H9 (cell line): Measurements from ENCODE around the gene ATP8A1. TPM values are rescaled to one million over a fixed set of nuclear protein-coding genes. Genes with fewer than 3 reads are reported as not detected.

Experiments
- DNase-seq: peaks from one replicate; pipeline ENCODE4 v3.0.0-alpha.2; 2017
- H2AFZ ChIP-seq: one replicate; pipeline ENCODE4 v1.6.1; 2013; ENCODE audit warnings: mild to moderate bottlenecking, low read length, control low read depth, moderate library complexity
- H2AK5ac ChIP-seq: 2 replicates; pipeline ENCODE4 v1.6.1; 2013; ENCODE audit warnings: low read length, control low read depth, mixed read lengths; ENCODE audit not compliant: insufficient read length
- H2BK120ac ChIP-seq: one replicate; pipeline ENCODE4 v1.6.1; 2013; ENCODE audit warnings: low read depth, mild to moderate bottlenecking, low read length, control low read depth, inconsistent platforms; ENCODE audit not compliant: poor library complexity, severe bottlenecking
- H2BK12ac ChIP-seq: 2 replicates; pipeline ENCODE4 v1.6.1; 2013; ENCODE audit warnings: low read length, control low read depth, mixed read lengths, low read depth; ENCODE audit not compliant: insufficient read length
- H2BK15ac ChIP-seq: 2 replicates; pipeline ENCODE4 v1.6.1; 2013; ENCODE audit warnings: low read depth, low read length, control low read depth
- H2BK20ac ChIP-seq: one replicate; pipeline ENCODE4 v1.6.1; 2013; ENCODE audit warnings: low read depth, mild to moderate bottlenecking, low read length, control low read depth, inconsistent platforms; ENCODE audit not compliant: poor library complexity, severe bottlenecking
- H2BK5ac ChIP-seq: 2 replicates; pipeline ENCODE4 v1.6.1; 2013; ENCODE audit warnings: low read length, control low read depth, mixed read lengths; ENCODE audit not compliant: insufficient read length
- H3K14ac ChIP-seq: 2 replicates; pipeline ENCODE4 v1.6.1; 2013; ENCODE audit warnings: low read length, control low read depth; ENCODE audit not compliant: insufficient read depth
- H3K18ac ChIP-seq: 2 replicates; pipeline ENCODE4 v1.6.1; 2013; ENCODE audit warnings: low read depth, mild to moderate bottlenecking, mixed read lengths, low read length, control low read depth; ENCODE audit not compliant: insufficient read length
- H3K23ac ChIP-seq: 2 replicates; pipeline ENCODE4 v1.6.1; 2013; ENCODE audit warnings: low read length, control low read depth, mixed read lengths, low read depth; ENCODE audit not compliant: insufficient read length
- H3K23me2 ChIP-seq: 2 replicates; pipeline ENCODE4 v1.6.1; 2013; ENCODE audit warnings: low read depth, mild to moderate bottlenecking, mixed read lengths, low read length, control low read depth; ENCODE audit not compliant: insufficient read length, poor library complexity, severe bottlenecking
- H3K27ac ChIP-seq: 2 replicates; pipeline ENCODE4 v1.5.1; 2013; ENCODE audit warnings: low read length, control low read depth, mixed read lengths, low read depth; ENCODE audit not compliant: insufficient read length
- H3K27me3 ChIP-seq: 2 replicates; pipeline ENCODE4 v1.6.1; 2013; ENCODE audit warnings: low read length, control low read depth, inconsistent platforms; ENCODE audit not compliant: insufficient read depth
- H3K4ac ChIP-seq: 2 replicates; pipeline ENCODE4 v1.6.1; 2013; ENCODE audit warnings: low read depth, mild to moderate bottlenecking, control low read depth, inconsistent platforms, low read length, moderate library complexity
- H3K4me1 ChIP-seq: 2 replicates; pipeline ENCODE4 v1.6.1; 2013; ENCODE audit warnings: low read length, control low read depth, inconsistent platforms; ENCODE audit not compliant: insufficient read depth
- H3K4me2 ChIP-seq: 2 replicates; pipeline ENCODE4 v1.6.1; 2013; ENCODE audit warnings: low read length, control low read depth, mixed read lengths; ENCODE audit not compliant: insufficient read length, insufficient read depth
- H3K56ac ChIP-seq: 2 replicates; pipeline ENCODE4 v1.6.1; 2013; ENCODE audit warnings: low read depth, mild to moderate bottlenecking, mixed read lengths, low read length, control low read depth; ENCODE audit not compliant: insufficient read length
- H3K79me1 ChIP-seq: 2 replicates; pipeline ENCODE4 v1.6.1; 2013; ENCODE audit warnings: low read depth, mild to moderate bottlenecking, moderate library complexity, low read length, control low read depth, inconsistent platforms; ENCODE audit not compliant: insufficient read depth, poor library complexity, severe bottlenecking
- H3K79me2 ChIP-seq: 2 replicates; pipeline ENCODE4 v1.6.1; 2013; ENCODE audit warnings: low read length, control low read depth, inconsistent platforms; ENCODE audit not compliant: insufficient read depth
- H3K9ac ChIP-seq: 2 replicates; pipeline ENCODE4 v1.6.1; 2013; ENCODE audit warnings: low read length, control low read depth, mixed read lengths; ENCODE audit not compliant: insufficient read length; ENCODE audit errors: extremely low read depth
- H3K9me3 ChIP-seq: one replicate; pipeline ENCODE4 v1.6.1; 2013; ENCODE audit warnings: low read depth, low read length, inconsistent platforms; ENCODE audit not compliant: control insufficient read depth
- H3T11ph ChIP-seq: one replicate; pipeline ENCODE4 v1.6.1; 2013; ENCODE audit warnings: mild to moderate bottlenecking, low read length, control low read depth, inconsistent platforms
- H4K20me1 ChIP-seq: one replicate; pipeline ENCODE4 v1.6.1; 2013; ENCODE audit not compliant: control insufficient read depth, insufficient read length, insufficient read depth
- H4K5ac ChIP-seq: 2 replicates; pipeline ENCODE4 v1.6.1; 2013; ENCODE audit warnings: low read depth, mild to moderate bottlenecking, mixed read lengths, low read length, control low read depth; ENCODE audit not compliant: insufficient read length
- H4K8ac ChIP-seq: replicated peaks from 2 replicates; pipeline ENCODE4 v1.6.1; 2013; ENCODE audit warnings: low read length, control low read depth, mixed read lengths, low read depth; ENCODE audit not compliant: insufficient read length
- H4K91ac ChIP-seq: 2 replicates; pipeline ENCODE4 v1.6.1; 2013; ENCODE audit warnings: low read depth, mild to moderate bottlenecking, moderate library complexity, mixed read lengths, low read length, control low read depth; ENCODE audit not compliant: insufficient read length
- H3K27ac Mint-ChIP-seq, 3 experiments: 2 replicates in 2 of 3; 3 replicates in 1 of 3; pipeline ENCODE4 v1.8.0; 2020 to 2021; ENCODE audit warnings: mixed read lengths in 3 of 3, mild to moderate bottlenecking in 1 of 3, moderate library complexity in 1 of 3
- H3K27me3 Mint-ChIP-seq: 2 replicates; pipeline ENCODE4 v1.8.0; 2021; ENCODE audit warnings: low read depth, mild to moderate bottlenecking, moderate library complexity, mixed read lengths
- H3K36me3 Mint-ChIP-seq, 3 experiments: 2 replicates in 2 of 3; 3 replicates in 1 of 3; pipeline ENCODE4 v1.8.0; 2020 to 2021; ENCODE audit warnings: low read depth in 3 of 3, mixed read lengths in 3 of 3; ENCODE audit not compliant: insufficient read depth in 1 of 3
- H3K4me1 Mint-ChIP-seq, 2 experiments: 2 replicates each; pipeline ENCODE4 v1.8.0; 2020; ENCODE audit warnings: mixed read lengths in 2 of 2
- H3K4me3 Mint-ChIP-seq, 2 experiments: 2 replicates in 1 of 2; 3 replicates in 1 of 2; pipeline ENCODE4 v1.8.0; 2020 to 2021; ENCODE audit warnings: mild to moderate bottlenecking in 2 of 2, mixed read lengths in 2 of 2, moderate library complexity in 1 of 2
- H3K9me3 Mint-ChIP-seq, 2 experiments: 2 replicates in 1 of 2; 3 replicates in 1 of 2; pipeline ENCODE4 v1.8.0; 2020; ENCODE audit warnings: mild to moderate bottlenecking in 2 of 2, mixed read lengths in 2 of 2, moderate library complexity in 1 of 2
- WGBS: extraction: QIAGEN DNeasy Blood & Tissue Kit; methylation state at CpG from one replicate; pipeline ENCODE4 v1.1.7; 2013; ENCODE audit warnings: missing lambda C conversion rate, low lambda C conversion rate, mixed read lengths; ENCODE audit not compliant: insufficient read length; ENCODE audit errors: extremely low coverage; 5-methylcytosine and 5-hydroxymethylcytosine counted together
- total RNA-seq: library from RNA; stranded (reverse); gene quantifications from 2 replicates; pipeline ENCODE4 v1.2.1, GENCODE V29; 2021
- TF ChIP-seq, protein P1 (sequence below): fragments of 200-600 bp; sonication (generic); conservative IDR thresholded peaks from 3 replicates; pipeline ENCODE4 v1.8.0; 2021; ENCODE audit warnings: antibody characterized with exemption, mild to moderate bottlenecking

ATP8A1 gene
- total RNA-seq, 1 experiment from 2014 or later: 5.1 TPM

- Mint-ChIP-seq H3K9me3 (no peaks in the 10 kb centered on the region; a peak in 1 of 5 replicates), H3K4me1 (peaks cover 36 to 51% of the 10 kb centered on the region in 2 experiments), H3K4me3 (no peak overlapping the region), H3K36me3 (peaks cover 0 to 2% (median 0%) of the 10 kb centered on the region in 3 experiments; a peak in 1 of 7 replicates), H3K27me3 (peaks cover 50% of the 10 kb centered on the region), H3K27ac (no peak overlapping the region)
- Histone ChIP-seq H4K5ac (no peak overlapping the region), H3K27me3 (peaks cover 18% of the 10 kb centered on the region; the same call in 1 of the 2 replicates), H3K9ac (no peak overlapping the region), H2BK120ac (no peak overlapping the region), H3K4me2 (no peak overlapping the region), H4K8ac (no peak overlapping the region), H3K4me1 (peaks cover 5% of the 10 kb centered on the region; the same call in 1 of the 2 replicates), H3K4ac (no peak overlapping the region), H2BK5ac (no peak overlapping the region), H3T11ph (no peak overlapping the region), H3K18ac (no peak overlapping the region), H3K23me2 (peaks cover 8% of the 10 kb centered on the region), H3K27ac (no peak overlapping the region), H3K79me2 (no peaks in the 10 kb centered on the region), H2AK5ac (no peak overlapping the region), H3K9me3 (no peaks in the 10 kb centered on the region), H2BK12ac (no peak overlapping the region), H4K91ac (no peak overlapping the region), H3K56ac (no peak overlapping the region), H3K14ac (no peak overlapping the region), H2BK15ac (no peak overlapping the region), H2AFZ (no peak overlapping the region), H3K79me1 (no peaks in the 10 kb centered on the region), H2BK20ac (no peak overlapping the region), H3K23ac (no peak overlapping the region), H4K20me1 (no peaks in the 10 kb centered on the region)
- TF ChIP-seq, protein P1, sequence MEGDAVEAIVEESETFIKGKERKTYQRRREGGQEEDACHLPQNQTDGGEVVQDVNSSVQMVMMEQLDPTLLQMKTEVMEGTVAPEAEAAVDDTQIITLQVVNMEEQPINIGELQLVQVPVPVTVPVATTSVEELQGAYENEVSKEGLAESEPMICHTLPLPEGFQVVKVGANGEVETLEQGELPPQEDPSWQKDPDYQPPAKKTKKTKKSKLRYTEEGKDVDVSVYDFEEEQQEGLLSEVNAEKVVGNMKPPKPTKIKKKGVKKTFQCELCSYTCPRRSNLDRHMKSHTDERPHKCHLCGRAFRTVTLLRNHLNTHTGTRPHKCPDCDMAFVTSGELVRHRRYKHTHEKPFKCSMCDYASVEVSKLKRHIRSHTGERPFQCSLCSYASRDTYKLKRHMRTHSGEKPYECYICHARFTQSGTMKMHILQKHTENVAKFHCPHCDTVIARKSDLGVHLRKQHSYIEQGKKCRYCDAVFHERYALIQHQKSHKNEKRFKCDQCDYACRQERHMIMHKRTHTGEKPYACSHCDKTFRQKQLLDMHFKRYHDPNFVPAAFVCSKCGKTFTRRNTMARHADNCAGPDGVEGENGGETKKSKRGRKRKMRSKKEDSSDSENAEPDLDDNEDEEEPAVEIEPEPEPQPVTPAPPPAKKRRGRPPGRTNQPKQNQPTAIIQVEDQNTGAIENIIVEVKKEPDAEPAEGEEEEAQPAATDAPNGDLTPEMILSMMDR: peak; percentile 66
- no CpG with 5 or more reads among the region's 6 CpGs for WGBS
- DNase-seq: no peak
Measured at GRCh38 chr4:42404001-42404400, 252.9 kb downstream of the ATP8A1 start.
